ENCODE measurements around the gene APOBEC2.

APOBEC2 gene

GRCh38 chr6:41092421-41093140, 39.6 kb downstream of the APOBEC2 start:
- peak; percentile 13 for DNase-seq

- no peak for DNase-seq
Observed at GRCh38 chr6:41093729-41094128, 40.7 kb downstream of the APOBEC2 start.

GRCh38 chr6:41097467-41098090, 44.6 kb downstream of the APOBEC2 start:
- DNase-seq = no peak

GRCh38 chr6:41098366-41098765, 45.4 kb downstream of the APOBEC2 start:
- DNase-seq = no peak

- DNase-seq = no peak
Observed at GRCh38 chr6:41100871-41101287, 47.9 kb downstream of the APOBEC2 start.

- DNase-seq = no peak
Observed at GRCh38 chr6:41103847-41104246, 50.8 kb downstream of the APOBEC2 start.

- DNase-seq = no peak
Observed at GRCh38 chr6:41111017-41111416, 58.0 kb downstream of the APOBEC2 start.

Measured in NCI-H774 (cell line).